Endodermal cell (in vitro differentiated cells): Measurements from ENCODE around the gene RGS7BP. TPM values are rescaled to one million over a fixed set of nuclear protein-coding genes. Genes with fewer than 3 reads are reported as not detected.

Experiments
- DNase-seq: peaks from one replicate; pipeline ENCODE4 v3.0.0-alpha.2; 2017
- H3K27ac ChIP-seq: 2 replicates; pipeline ENCODE4 v1.5.1; 2013; ENCODE audit warnings: mild to moderate bottlenecking, low read depth, low read length, moderate library complexity
- H3K27me3 ChIP-seq: 2 replicates; pipeline ENCODE4 v1.6.1; 2013; ENCODE audit warnings: mild to moderate bottlenecking, low read length, moderate library complexity; ENCODE audit not compliant: insufficient read depth, control insufficient read depth, poor library complexity, severe bottlenecking
- H3K36me3 ChIP-seq: 2 replicates; pipeline ENCODE4 v1.7.0; 2013; ENCODE audit warnings: mild to moderate bottlenecking, low read length, moderate library complexity; ENCODE audit not compliant: control insufficient read depth, insufficient read depth
- H3K4me1 ChIP-seq: one replicate; pipeline ENCODE4 v1.7.0; 2013; ENCODE audit warnings: low read length; ENCODE audit not compliant: control insufficient read depth, insufficient read depth
- H3K4me3 ChIP-seq: 2 replicates; pipeline ENCODE4 v1.5.1; 2013; ENCODE audit warnings: mild to moderate bottlenecking, low read length, moderate library complexity
- H3K9ac ChIP-seq: 2 replicates; pipeline ENCODE4 v1.6.1; 2013; ENCODE audit warnings: mild to moderate bottlenecking, low read length, moderate library complexity; ENCODE audit not compliant: poor library complexity, severe bottlenecking; ENCODE audit errors: extremely low read depth
- H3K9me3 ChIP-seq: 2 replicates; pipeline ENCODE4 v1.6.1; 2013; ENCODE audit warnings: mild to moderate bottlenecking, low read length, moderate library complexity; ENCODE audit not compliant: control insufficient read depth
- H3K27ac Mint-ChIP-seq: 2 replicates; pipeline ENCODE4 v1.8.0; 2020; ENCODE audit warnings: mixed read lengths
- H3K27me3 Mint-ChIP-seq: 2 replicates; pipeline ENCODE4 v1.8.0; 2021; ENCODE audit warnings: mild to moderate bottlenecking, mixed read lengths; ENCODE audit not compliant: insufficient read depth
- H3K36me3 Mint-ChIP-seq: 2 replicates; pipeline ENCODE4 v1.8.0; 2020; ENCODE audit warnings: low read depth, mixed read lengths
- H3K4me1 Mint-ChIP-seq: 2 replicates; pipeline ENCODE4 v1.8.0; 2020; ENCODE audit warnings: mixed read lengths
- H3K4me3 Mint-ChIP-seq: 2 replicates; pipeline ENCODE4 v1.8.0; 2020; ENCODE audit warnings: mild to moderate bottlenecking, moderate library complexity, mixed read lengths
- H3K9me3 Mint-ChIP-seq: 2 replicates; pipeline ENCODE4 v1.8.0; 2020; ENCODE audit warnings: mild to moderate bottlenecking, mixed read lengths
- WGBS, 2 experiments: methylation state at CpG; one replicate each; pipeline versions ENCODE4 v1.1.5 to v1.1.7; 2013; ENCODE audit warnings: missing lambda C conversion rate in 2 of 2, mixed read lengths in 1 of 2; ENCODE audit not compliant: insufficient coverage in 1 of 2, insufficient read length in 1 of 2; 5-methylcytosine and 5-hydroxymethylcytosine counted together
- total RNA-seq, 2 donors: library from RNA; stranded (reverse); fragmentation: NEBNext Ultra II Directional in 1 of 2; extraction: Animal tissue kit (Norgen Biotek cat#: 25700) in 1 of 2; gene quantifications; 2 replicates in 1 of 2; 3 replicates in 1 of 2; pipeline ENCODE4 v1.2.1, GENCODE V29; 2021
- TF ChIP-seq, protein P1 (sequence below): fragments of 200-600 bp; sonication (generic); conservative IDR thresholded peaks from 2 replicates; pipeline ENCODE4 v1.5.0; 2021; ENCODE audit warnings: antibody characterized with exemption, mild to moderate bottlenecking

Gene RGS7BP
- total RNA-seq, 2 donors from 2014 or later: 1.5 to 2.3 TPM

DNA sequence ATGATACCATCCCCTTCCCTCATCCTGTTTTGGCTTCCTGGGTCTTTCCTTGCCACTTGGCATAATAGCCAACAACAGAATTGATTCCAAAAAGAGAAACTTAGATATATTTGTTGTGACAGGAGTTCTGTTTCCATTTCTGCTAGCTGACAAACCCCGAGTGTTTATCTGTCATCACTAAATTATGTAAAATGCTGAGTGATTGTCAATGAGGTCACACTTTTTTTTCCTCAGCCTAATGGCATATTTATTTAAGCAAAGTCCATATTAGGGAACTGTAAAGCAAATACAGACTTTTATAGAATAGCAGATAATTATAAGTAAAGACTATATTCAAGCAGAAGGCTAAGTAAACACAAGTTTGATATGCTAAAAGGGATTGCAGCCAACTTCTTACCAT, 64.0 kb downstream of the RGS7BP start:
- Histone ChIP-seq H3K9me3 (no peaks in the 10 kb centered on the region), H3K4me1 (no peaks in the 10 kb centered on the region), H3K4me3 (no peak overlapping the region), H3K36me3 (no peaks in the 10 kb centered on the region), H3K27ac (no peak overlapping the region), H3K9ac (no peak overlapping the region), H3K27me3 (no peaks in the 10 kb centered on the region)
- TF ChIP-seq, protein P1, sequence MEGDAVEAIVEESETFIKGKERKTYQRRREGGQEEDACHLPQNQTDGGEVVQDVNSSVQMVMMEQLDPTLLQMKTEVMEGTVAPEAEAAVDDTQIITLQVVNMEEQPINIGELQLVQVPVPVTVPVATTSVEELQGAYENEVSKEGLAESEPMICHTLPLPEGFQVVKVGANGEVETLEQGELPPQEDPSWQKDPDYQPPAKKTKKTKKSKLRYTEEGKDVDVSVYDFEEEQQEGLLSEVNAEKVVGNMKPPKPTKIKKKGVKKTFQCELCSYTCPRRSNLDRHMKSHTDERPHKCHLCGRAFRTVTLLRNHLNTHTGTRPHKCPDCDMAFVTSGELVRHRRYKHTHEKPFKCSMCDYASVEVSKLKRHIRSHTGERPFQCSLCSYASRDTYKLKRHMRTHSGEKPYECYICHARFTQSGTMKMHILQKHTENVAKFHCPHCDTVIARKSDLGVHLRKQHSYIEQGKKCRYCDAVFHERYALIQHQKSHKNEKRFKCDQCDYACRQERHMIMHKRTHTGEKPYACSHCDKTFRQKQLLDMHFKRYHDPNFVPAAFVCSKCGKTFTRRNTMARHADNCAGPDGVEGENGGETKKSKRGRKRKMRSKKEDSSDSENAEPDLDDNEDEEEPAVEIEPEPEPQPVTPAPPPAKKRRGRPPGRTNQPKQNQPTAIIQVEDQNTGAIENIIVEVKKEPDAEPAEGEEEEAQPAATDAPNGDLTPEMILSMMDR: no peak
- Mint-ChIP-seq H3K27me3 (no peaks in the 10 kb centered on the region), H3K4me1 (peaks cover 10% of the 10 kb centered on the region), H3K9me3 (no peaks in the 10 kb centered on the region), H3K36me3 (no peaks in the 10 kb centered on the region), H3K27ac (no peak overlapping the region), H3K4me3 (no peak overlapping the region)
- no peak for DNase-seq
- WGBS, 2 experiments: 92% methylated on average over 1 of the region's 1 CpG; no CpG with 5 or more reads in 1 of the 2 experiments

DNA sequence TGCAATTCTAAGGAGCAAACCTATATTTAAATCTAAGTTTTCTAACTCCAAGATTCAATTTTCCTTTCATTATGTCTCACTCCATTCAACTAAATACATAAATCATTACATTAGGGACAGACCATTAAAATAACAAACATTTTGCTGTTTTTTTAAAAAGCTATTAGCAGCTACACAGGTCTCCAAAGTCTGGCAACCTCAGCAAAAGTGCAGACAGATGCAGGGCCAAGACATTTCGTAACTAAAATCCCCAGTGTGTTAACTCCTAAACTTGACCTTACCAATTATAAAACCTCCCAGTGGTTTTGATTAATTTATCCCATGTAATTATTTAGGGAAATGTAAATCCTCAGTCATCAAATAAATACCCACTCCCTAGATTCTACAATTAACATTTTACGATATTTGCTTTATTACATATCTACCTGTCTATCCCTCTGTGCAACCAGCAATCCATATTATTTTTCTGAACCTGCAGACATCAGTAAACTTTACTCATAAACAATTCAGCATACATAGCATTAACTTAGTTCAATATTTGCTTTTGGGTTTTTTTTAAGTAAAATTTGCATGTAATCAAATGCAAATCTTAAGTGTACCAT, 64.7 kb downstream of the RGS7BP start:
- no peak overlapping the region for H3K4me3 ChIP-seq
- Mint-ChIP-seq H3K4me3 (no peak overlapping the region), H3K9me3 (no peaks in the 10 kb centered on the region), H3K27ac (no peak overlapping the region), H3K36me3 (no peaks in the 10 kb centered on the region), H3K27me3 (no peaks in the 10 kb centered on the region), H3K4me1 (peaks cover 10% of the 10 kb centered on the region)
- no peak for DNase-seq
- no peaks in the 10 kb centered on the region for H3K27me3 ChIP-seq
- H3K9me3 ChIP-seq: no peaks in the 10 kb centered on the region
- no peaks in the 10 kb centered on the region for H3K36me3 ChIP-seq
- WGBS, 2 experiments: 95 to 100% methylated on average over 1 to 2 of the region's 2 CpGs
- no peaks in the 10 kb centered on the region for H3K4me1 ChIP-seq
- H3K27ac ChIP-seq: no peak overlapping the region
- no peak overlapping the region for H3K9ac ChIP-seq
- TF ChIP-seq, protein P1: no peak

DNA sequence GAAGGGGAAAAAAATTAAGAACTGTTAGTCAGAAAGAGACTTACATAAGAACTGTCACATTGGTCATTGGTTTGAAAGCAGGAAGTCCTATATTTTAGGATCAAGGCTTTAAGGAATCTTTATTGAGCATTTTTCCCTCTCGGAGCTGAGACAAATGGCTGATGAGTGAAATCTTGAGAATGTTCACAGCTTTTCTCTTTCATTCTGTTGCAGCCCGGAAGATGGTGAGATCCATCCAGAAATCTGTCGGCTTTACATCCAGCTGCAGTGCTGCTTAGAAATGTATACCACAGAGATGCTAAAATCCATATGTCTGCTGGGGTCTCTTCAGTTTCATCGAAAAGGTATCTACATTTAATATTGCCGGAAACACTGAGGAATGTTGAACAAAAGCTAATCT, 69.7 kb downstream of the RGS7BP start:
- Mint-ChIP-seq H3K4me1 (peaks cover 1% of the 10 kb centered on the region), H3K4me3 (no peak overlapping the region), H3K27me3 (no peaks in the 10 kb centered on the region), H3K36me3 (no peaks in the 10 kb centered on the region), H3K27ac (no peak overlapping the region), H3K9me3 (no peaks in the 10 kb centered on the region)
- H3K27me3 ChIP-seq: no peaks in the 10 kb centered on the region
- no peaks in the 10 kb centered on the region for H3K9me3 ChIP-seq
- H3K4me3 ChIP-seq: no peak overlapping the region
- no peak for DNase-seq
- H3K27ac ChIP-seq: no peak overlapping the region
- TF ChIP-seq, protein P1: no peak
- H3K36me3 ChIP-seq: no peaks in the 10 kb centered on the region
- no peaks in the 10 kb centered on the region for H3K4me1 ChIP-seq
- no peak overlapping the region for H3K9ac ChIP-seq
- 91 to 95% methylated on average over 4 to 5 of the region's 5 CpGs for WGBS, 2 experiments
